Osteoblast (primary cell): ENCODE results near the gene SNED1. TPM values are rescaled to one million over a fixed set of nuclear protein-coding genes. Genes with fewer than 3 reads are reported as not detected.

Experiments
- DNase-seq: peaks from one replicate; pipeline ENCODE4 v3.0.0; 2011; ENCODE audit warnings: low spot score, mixed read lengths; ENCODE audit not compliant: insufficient read length; ENCODE audit errors: missing footprints
- H2AFZ ChIP-seq: 2 replicates; pipeline ENCODE4 v1.6.0; 2011; ENCODE audit warnings: mild to moderate bottlenecking, low read length
- H3K27ac ChIP-seq: 2 replicates; pipeline ENCODE4 v1.5.1; 2011; ENCODE audit warnings: mild to moderate bottlenecking, low read depth, low read length, moderate library complexity
- H3K27me3 ChIP-seq: 2 replicates; pipeline ENCODE4 v1.6.0; 2012; ENCODE audit warnings: mild to moderate bottlenecking, control low read depth, inconsistent platforms, low read length, moderate library complexity; ENCODE audit not compliant: insufficient read depth
- H3K36me3 ChIP-seq: 2 replicates; pipeline ENCODE4 v1.5.1; 2011; ENCODE audit warnings: mild to moderate bottlenecking, low read length, control low read depth, moderate library complexity; ENCODE audit not compliant: insufficient read depth
- H3K4me1 ChIP-seq: 2 replicates; pipeline ENCODE4 v1.5.1; 2011; ENCODE audit warnings: mild to moderate bottlenecking, low read length, control low read depth, moderate library complexity; ENCODE audit not compliant: insufficient read depth
- H3K4me2 ChIP-seq: 2 replicates; pipeline ENCODE4 v1.6.0; 2011; ENCODE audit warnings: mild to moderate bottlenecking, low read length; ENCODE audit not compliant: insufficient read depth
- H3K4me3 ChIP-seq: fragments of 200-600 bp; sonication (generic); 3 replicates; pipeline ENCODE4 v1.5.1; 2012; ENCODE audit warnings: mild to moderate bottlenecking, low read length, inconsistent platforms; ENCODE audit not compliant: insufficient read depth
- H3K79me2 ChIP-seq: 2 replicates; pipeline ENCODE4 v1.6.0; 2012; ENCODE audit warnings: mild to moderate bottlenecking, low read length, control low read depth, inconsistent platforms; ENCODE audit not compliant: insufficient read depth
- H3K9me3 ChIP-seq: 2 replicates; pipeline ENCODE4 v1.5.1; 2011; ENCODE audit warnings: low read depth, low read length, control low read depth
- H4K20me1 ChIP-seq: 2 replicates; pipeline ENCODE4 v1.6.0; 2012; ENCODE audit warnings: mild to moderate bottlenecking, low read length, control low read depth; ENCODE audit not compliant: insufficient read depth
- total RNA-seq: library from RNA; depleted of rRNA; stranded (reverse); fragments of >200 nt; gene quantifications from 2 replicates; pipeline ENCODE4 v1.2.3, GENCODE V29; 2012
- TF ChIP-seq, protein P1 (sequence below): IDR thresholded peaks from 2 replicates; pipeline ENCODE4 v1.5.1; 2011; ENCODE audit warnings: mild to moderate bottlenecking, low read depth, low read length, moderate library complexity; ENCODE audit errors: extremely low read depth

SNED1 gene
- total RNA-seq, 1 donor: 94.8 TPM

DNA sequence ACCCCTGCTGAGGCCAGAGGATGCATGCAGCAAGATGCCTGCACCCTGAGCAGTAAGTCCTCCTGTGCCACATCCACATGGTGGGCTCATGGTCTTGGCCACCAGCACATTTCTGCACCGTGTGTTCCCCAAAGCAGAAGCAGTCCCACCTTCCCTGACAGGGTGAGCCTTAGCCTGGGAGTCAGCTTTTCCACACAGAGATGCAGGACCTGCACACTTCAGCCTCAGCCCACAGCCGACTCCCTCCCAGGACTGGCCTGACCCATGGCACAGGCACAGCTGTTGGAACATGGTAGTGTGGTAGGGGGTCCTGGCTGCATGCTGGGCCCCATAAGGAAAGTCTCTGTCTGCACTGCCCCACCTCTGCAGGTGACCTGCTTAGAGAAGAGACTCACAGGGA, 5.0 kb downstream of the SNED1 start:
- Histone ChIP-seq H3K4me2 (no peak overlapping the region), H3K79me2 (peaks cover 22% of the 10 kb centered on the region), H2AFZ (no peak overlapping the region), H3K27me3 (no peaks in the 10 kb centered on the region), H3K9me3 (peaks cover 9% of the 10 kb centered on the region), H3K4me1 (no peaks in the 10 kb centered on the region), H3K36me3 (peaks cover 28% of the 10 kb centered on the region), H4K20me1 (peaks cover 55% of the 10 kb centered on the region), H3K27ac (no peak overlapping the region), H3K4me3 (no peak overlapping the region)
- peak; percentile 59 for DNase-seq
- TF ChIP-seq, protein P1, sequence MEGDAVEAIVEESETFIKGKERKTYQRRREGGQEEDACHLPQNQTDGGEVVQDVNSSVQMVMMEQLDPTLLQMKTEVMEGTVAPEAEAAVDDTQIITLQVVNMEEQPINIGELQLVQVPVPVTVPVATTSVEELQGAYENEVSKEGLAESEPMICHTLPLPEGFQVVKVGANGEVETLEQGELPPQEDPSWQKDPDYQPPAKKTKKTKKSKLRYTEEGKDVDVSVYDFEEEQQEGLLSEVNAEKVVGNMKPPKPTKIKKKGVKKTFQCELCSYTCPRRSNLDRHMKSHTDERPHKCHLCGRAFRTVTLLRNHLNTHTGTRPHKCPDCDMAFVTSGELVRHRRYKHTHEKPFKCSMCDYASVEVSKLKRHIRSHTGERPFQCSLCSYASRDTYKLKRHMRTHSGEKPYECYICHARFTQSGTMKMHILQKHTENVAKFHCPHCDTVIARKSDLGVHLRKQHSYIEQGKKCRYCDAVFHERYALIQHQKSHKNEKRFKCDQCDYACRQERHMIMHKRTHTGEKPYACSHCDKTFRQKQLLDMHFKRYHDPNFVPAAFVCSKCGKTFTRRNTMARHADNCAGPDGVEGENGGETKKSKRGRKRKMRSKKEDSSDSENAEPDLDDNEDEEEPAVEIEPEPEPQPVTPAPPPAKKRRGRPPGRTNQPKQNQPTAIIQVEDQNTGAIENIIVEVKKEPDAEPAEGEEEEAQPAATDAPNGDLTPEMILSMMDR: no peak

DNA sequence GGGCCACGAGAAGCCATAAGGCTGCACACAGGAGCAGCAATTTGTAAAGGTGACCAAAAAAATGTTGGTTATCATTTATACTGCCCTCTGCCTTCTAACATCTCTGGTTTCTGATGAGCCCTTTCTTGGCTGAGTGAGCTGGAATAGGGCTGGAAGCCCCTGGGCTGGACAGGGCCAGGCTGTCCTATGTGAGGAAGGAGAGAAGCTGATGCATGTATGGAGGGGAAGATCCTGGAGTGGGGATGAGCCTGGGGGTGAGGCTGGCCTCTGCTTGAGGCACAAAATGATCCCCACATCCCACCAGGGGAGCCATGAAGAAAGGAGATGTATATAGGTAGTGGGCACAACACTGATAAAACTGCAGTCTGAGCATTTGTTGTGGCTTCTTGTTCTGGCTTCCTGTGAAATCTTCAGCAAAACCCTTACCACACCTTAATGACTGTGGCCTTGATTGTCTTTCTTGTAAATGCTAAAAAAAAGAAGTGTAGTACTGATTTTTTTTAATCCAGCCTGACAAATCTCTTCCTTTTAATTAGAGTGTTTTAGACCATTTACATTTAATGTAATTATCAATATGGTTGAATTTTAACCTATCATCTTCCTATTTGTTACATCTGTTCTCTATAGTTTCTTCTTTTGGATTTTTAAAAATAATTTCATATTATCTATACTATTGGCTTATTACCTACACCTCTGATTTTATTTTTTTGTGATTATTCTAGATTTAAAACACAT, 5.6 kb downstream of the SNED1 start:
- Histone ChIP-seq H3K79me2 (peaks cover 22% of the 10 kb centered on the region), H2AFZ (no peak overlapping the region), H3K4me1 (no peaks in the 10 kb centered on the region), H3K4me3 (no peak overlapping the region), H3K27me3 (no peaks in the 10 kb centered on the region), H4K20me1 (peaks cover 56% of the 10 kb centered on the region), H3K4me2 (no peak overlapping the region), H3K27ac (no peak overlapping the region), H3K9me3 (peaks cover 9% of the 10 kb centered on the region), H3K36me3 (peaks cover 28% of the 10 kb centered on the region)
- DNase-seq: peak; percentile 29
- TF ChIP-seq, protein P1: no peak

DNA sequence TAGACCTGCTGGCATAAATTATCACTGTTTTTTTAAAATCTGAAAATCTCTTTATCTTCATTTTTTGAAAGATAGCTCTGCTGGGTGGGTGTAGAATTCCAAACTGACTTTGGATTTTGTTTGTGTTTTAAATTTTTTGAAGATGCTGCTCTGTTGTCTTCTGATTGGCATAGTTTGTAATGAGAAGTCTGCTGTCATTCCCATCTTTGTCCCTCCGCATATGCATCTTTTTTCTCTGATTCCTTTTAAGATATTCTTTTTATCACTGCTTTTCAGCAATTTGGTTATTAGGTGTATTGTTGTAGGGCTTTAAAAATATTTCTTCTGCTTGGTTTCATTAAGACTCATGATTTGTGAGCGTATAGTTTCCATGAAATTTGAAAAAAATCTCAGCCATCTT, 7.2 kb downstream of the SNED1 start:
- H4K20me1 ChIP-seq: peaks cover 56% of the 10 kb centered on the region
- peaks cover 22% of the 10 kb centered on the region for H3K79me2 ChIP-seq
- H3K9me3 ChIP-seq: peaks cover 9% of the 10 kb centered on the region

DNA sequence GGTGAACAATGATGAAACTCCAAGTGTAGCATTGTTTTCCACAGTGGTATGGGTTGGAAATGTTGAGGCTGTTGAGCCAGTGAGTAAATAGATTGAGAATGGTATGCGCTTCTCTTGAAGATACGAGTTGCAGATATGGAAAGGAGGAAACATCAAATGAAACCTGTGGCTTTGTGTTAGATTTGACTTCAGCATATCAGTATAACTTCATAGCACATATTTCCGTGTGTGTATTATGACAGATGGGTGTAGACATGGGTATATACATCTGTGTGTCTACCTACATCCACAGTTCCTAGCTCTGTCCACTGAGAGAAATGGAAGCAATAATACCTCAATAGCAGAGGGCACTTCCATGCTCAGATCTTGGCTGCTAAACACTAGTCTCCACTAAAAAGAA, 8.0 kb downstream of the SNED1 start:
- Histone ChIP-seq H3K27me3 (no peaks in the 10 kb centered on the region), H3K4me1 (peaks cover 14% of the 10 kb centered on the region), H3K79me2 (peaks cover 19% of the 10 kb centered on the region), H2AFZ (no peak overlapping the region), H4K20me1 (peaks cover 53% of the 10 kb centered on the region), H3K4me2 (no peak overlapping the region), H3K4me3 (no peak overlapping the region), H3K27ac (no peak overlapping the region), H3K9me3 (peaks cover 9% of the 10 kb centered on the region), H3K36me3 (peaks cover 19% of the 10 kb centered on the region)
- TF ChIP-seq, protein P1: no peak
- DNase-seq: no peak

More for the DNA sequence above, 7.2 kb downstream of the SNED1 start:
- Histone ChIP-seq H3K27me3 (no peaks in the 10 kb centered on the region), H3K36me3 (peaks cover 23% of the 10 kb centered on the region), H3K27ac (no peak overlapping the region), H3K4me3 (no peak overlapping the region), H3K4me1 (peaks cover 13% of the 10 kb centered on the region), H2AFZ (no peak overlapping the region), H3K4me2 (no peak overlapping the region)
- peak; percentile 72 for DNase-seq
- TF ChIP-seq, protein P1: no peak
